ENCODE results near the gene PCBP3. TPM values are rescaled to one million over a fixed set of nuclear protein-coding genes. Genes with fewer than 3 reads are reported as not detected.

PCBP3 gene
- total RNA-seq, 1 donor: 1.1 TPM

- Histone ChIP-seq H3K4me1 (ENCODE audit: insufficient read depth, low read length) (no peaks in the 10 kb centered on the region), H3K4me2 (ENCODE audit: insufficient read depth, low read length) (no peak overlapping the region), H3K27ac (ENCODE audit: low read depth, low read length) (no peak overlapping the region), H3K9me3 (ENCODE audit: low read depth, low read length) (peaks cover 8% of the 10 kb centered on the region), H3K4me3 (ENCODE audit: insufficient read depth, low read length) (no peak overlapping the region), H2AFZ (ENCODE audit: low read length) (no peak overlapping the region), H3K79me2 (ENCODE audit: insufficient read depth, low read length) (no peaks in the 10 kb centered on the region), H3K36me3 (ENCODE audit: insufficient read depth, low read length) (no peaks in the 10 kb centered on the region), H4K20me1 (ENCODE audit: insufficient read depth, low read length) (no peaks in the 10 kb centered on the region), H3K27me3 (ENCODE audit: insufficient read depth, low read length) (no peaks in the 10 kb centered on the region)
- TF ChIP-seq CTCF (IDR thresholded peaks at IDR 0.05; ENCODE audit: extremely low read depth, low read depth, low read length): no peak
- DNase-seq (ENCODE audit: insufficient read length, low spot score, missing footprints): peak; percentile 60
Measured at GRCh38 chr21:45939521-45940045, 296.1 kb downstream of the PCBP3 start.

GRCh38 chr21:45940091-45940490, 296.6 kb downstream of the PCBP3 start:
- H3K27ac ChIP-seq (ENCODE audit: low read depth, low read length): no peak overlapping the region
- H3K9me3 ChIP-seq (ENCODE audit: low read depth, low read length): peaks cover 8% of the 10 kb centered on the region
- no peak overlapping the region for H2AFZ ChIP-seq (ENCODE audit: low read length)
- H3K27me3 ChIP-seq (ENCODE audit: insufficient read depth, low read length): no peaks in the 10 kb centered on the region
- H4K20me1 ChIP-seq (ENCODE audit: insufficient read depth, low read length): no peaks in the 10 kb centered on the region
- H3K4me1 ChIP-seq (ENCODE audit: insufficient read depth, low read length): no peaks in the 10 kb centered on the region
- H3K36me3 ChIP-seq (ENCODE audit: insufficient read depth, low read length): no peaks in the 10 kb centered on the region
- DNase-seq (ENCODE audit: insufficient read length, low spot score, missing footprints): peak; percentile 37
- H3K4me3 ChIP-seq (ENCODE audit: insufficient read depth, low read length): no peak overlapping the region
- TF ChIP-seq CTCF (IDR thresholded peaks at IDR 0.05; ENCODE audit: extremely low read depth, low read depth, low read length): no peak
- no peaks in the 10 kb centered on the region for H3K79me2 ChIP-seq (ENCODE audit: insufficient read depth, low read length)
- no peak overlapping the region for H3K4me2 ChIP-seq (ENCODE audit: insufficient read depth, low read length)

- no peaks in the 10 kb centered on the region for H3K4me1 ChIP-seq (ENCODE audit: insufficient read depth, low read length)
- H3K4me3 ChIP-seq (ENCODE audit: insufficient read depth, low read length): no peak overlapping the region
- H3K36me3 ChIP-seq (ENCODE audit: insufficient read depth, low read length): no peaks in the 10 kb centered on the region
- no peaks in the 10 kb centered on the region for H3K79me2 ChIP-seq (ENCODE audit: insufficient read depth, low read length)
- peaks cover 5% of the 10 kb centered on the region for H3K9me3 ChIP-seq (ENCODE audit: low read depth, low read length)
- H2AFZ ChIP-seq (ENCODE audit: low read length): no peak overlapping the region
- no peaks in the 10 kb centered on the region for H4K20me1 ChIP-seq (ENCODE audit: insufficient read depth, low read length)
- H3K27ac ChIP-seq (ENCODE audit: low read depth, low read length): no peak overlapping the region
- peak; percentile 82 for DNase-seq (ENCODE audit: insufficient read length, low spot score, missing footprints)
- no peak for TF ChIP-seq CTCF (IDR thresholded peaks at IDR 0.05; ENCODE audit: extremely low read depth, low read depth, low read length)
- H3K27me3 ChIP-seq (ENCODE audit: insufficient read depth, low read length): no peaks in the 10 kb centered on the region
- no peak overlapping the region for H3K4me2 ChIP-seq (ENCODE audit: insufficient read depth, low read length)
Measured at GRCh38 chr21:45940621-45941337, 297.3 kb downstream of the PCBP3 start.

GRCh38 chr21:45941338-45941710, 297.8 kb downstream of the PCBP3 start:
- H3K36me3 ChIP-seq (ENCODE audit: insufficient read depth, low read length): no peaks in the 10 kb centered on the region
- H3K4me3 ChIP-seq (ENCODE audit: insufficient read depth, low read length): no peak overlapping the region
- no peak overlapping the region for H3K27ac ChIP-seq (ENCODE audit: low read depth, low read length)
- no peaks in the 10 kb centered on the region for H4K20me1 ChIP-seq (ENCODE audit: insufficient read depth, low read length)
- H2AFZ ChIP-seq (ENCODE audit: low read length): no peak overlapping the region
- no peaks in the 10 kb centered on the region for H3K79me2 ChIP-seq (ENCODE audit: insufficient read depth, low read length)
- DNase-seq (ENCODE audit: insufficient read length, low spot score, missing footprints): peak; percentile 72
- no peak for TF ChIP-seq CTCF (IDR thresholded peaks at IDR 0.05; ENCODE audit: extremely low read depth, low read depth, low read length)
- H3K4me1 ChIP-seq (ENCODE audit: insufficient read depth, low read length): no peaks in the 10 kb centered on the region
- no peak overlapping the region for H3K4me2 ChIP-seq (ENCODE audit: insufficient read depth, low read length)
- H3K9me3 ChIP-seq (ENCODE audit: low read depth, low read length): peaks cover under 1% of the 10 kb centered on the region
- no peaks in the 10 kb centered on the region for H3K27me3 ChIP-seq (ENCODE audit: insufficient read depth, low read length)
